BJ (cell line): Measurements from ENCODE around the gene FAH. TPM values are rescaled to one million over a fixed set of nuclear protein-coding genes. Genes with fewer than 3 reads are reported as not detected.

Experiments used
- CTCF ChIA-PET: fragments of 350-600 bp; formaldehyde crosslinking; extraction: SDS; loops from one replicate; lab custom pipeline; 2021; ENCODE audit warnings: antibody characterized with exemption, inconsistent platforms; lab: Yijun Ruan, JAX
- POLR2A ChIA-PET: fragments of 300-600 bp; sonication (Branson Sonifier 250); formaldehyde crosslinking; extraction: SDS; loops from one replicate; lab custom pipeline; 2021; ENCODE audit warnings: antibody characterized with exemption; lab: Charles Lee
- DNase-seq: peaks from one replicate; pipeline ENCODE4 v3.0.0-alpha.2; 2011; ENCODE audit warnings: low read depth
- H3K27me3 ChIP-seq: 2 replicates; pipeline ENCODE4 v1.6.0; 2011; ENCODE audit warnings: low read length; ENCODE audit not compliant: control insufficient read depth, insufficient read depth
- H3K36me3 ChIP-seq: 2 replicates; pipeline ENCODE4 v1.5.1; 2011; ENCODE audit warnings: low read length; ENCODE audit not compliant: control insufficient read depth, insufficient read depth
- H3K4me3 ChIP-seq: 2 replicates; pipeline ENCODE4 v1.5.1; 2011; ENCODE audit warnings: low read depth, mild to moderate bottlenecking, control low read depth, low read length
- CTCF ChIP-seq: IDR thresholded peaks from 2 replicates; pipeline ENCODE4 v1.5.1; 2011; ENCODE audit warnings: low read depth, mild to moderate bottlenecking, control low read depth, inconsistent platforms, low read length, moderate library complexity; ENCODE audit not compliant: insufficient read depth
- polyA plus RNA-seq: library from polyadenylated mRNA; depleted of rRNA; stranded (reverse); fragments of >200 nt; gene quantifications from 2 replicates; pipeline ENCODE4 v1.2.3, GENCODE V29; 2011

FAH gene
- polyA plus RNA-seq, 1 experiment: 72.3 TPM

GRCh38 chr15:80217327-80217900 lies 64.6 kb downstream of the FAH start:
- H3K36me3 ChIP-seq: no peaks in the 10 kb centered on the region
- ChIA-PET CTCF (no interaction called here), POLR2A (no interaction called here)
- DNase-seq: no peak
- no peak for TF ChIP-seq CTCF
- no peak overlapping the region for H3K4me3 ChIP-seq
- H3K27me3 ChIP-seq: 0 out of 2 replicates have a peak, but pooled peaks cover 4% of the 10 kb centered on the region

GRCh38 chr15:80219955-80220354 lies 67.2 kb downstream of the FAH start:
- DNase-seq: no peak
- CTCF ChIA-PET: no interaction called here
- POLR2A ChIA-PET: no interaction called here
- no peaks in the 10 kb centered on the region for H3K36me3 ChIP-seq
- TF ChIP-seq CTCF: no peak
- H3K4me3 ChIP-seq: no peak overlapping the region
- H3K27me3 ChIP-seq: 0 out of 2 replicates have a peak, but pooled peaks cover 4% of the 10 kb centered on the region

GRCh38 chr15:80228959-80229610 lies 76.3 kb downstream of the FAH start:
- peaks cover 3% of the 10 kb centered on the region for H3K27me3 ChIP-seq
- no peak for DNase-seq
- CTCF ChIA-PET: no interaction called here
- TF ChIP-seq CTCF: no peak
- POLR2A ChIA-PET: no interaction called here
- no peaks in the 10 kb centered on the region for H3K36me3 ChIP-seq
- H3K4me3 ChIP-seq: no peak overlapping the region

GRCh38 chr15:80231371-80231770 lies 78.6 kb downstream of the FAH start:
- TF ChIP-seq CTCF: no peak
- Histone ChIP-seq H3K27me3 (peaks cover 3% of the 10 kb centered on the region), H3K36me3 (no peaks in the 10 kb centered on the region), H3K4me3 (no peak overlapping the region)
- ChIA-PET CTCF (no interaction called here), POLR2A (no interaction called here)
- DNase-seq: no peak

GRCh38 chr15:80233581-80233980 lies 80.8 kb downstream of the FAH start:
- ChIA-PET POLR2A (no interaction called here), CTCF (interaction anchor here (1.5 kb wide), 1 partner anchor 11 kb away, joined by 4 read pairs; no protein-coding TSS in a partner anchor)
- no peak overlapping the region for H3K4me3 ChIP-seq
- no peaks in the 10 kb centered on the region for H3K36me3 ChIP-seq
- H3K27me3 ChIP-seq: peaks cover 3% of the 10 kb centered on the region
- TF ChIP-seq CTCF: no peak
- no peak for DNase-seq
